ENCODE measurements around the gene TYMP. TPM values are rescaled to one million over a fixed set of nuclear protein-coding genes. Genes with fewer than 3 reads are reported as not detected.

Gene TYMP
- total and polyA plus RNA-seq, 4 donors = 6.3 to 22.1 (median 14.6) TPM

DNA sequence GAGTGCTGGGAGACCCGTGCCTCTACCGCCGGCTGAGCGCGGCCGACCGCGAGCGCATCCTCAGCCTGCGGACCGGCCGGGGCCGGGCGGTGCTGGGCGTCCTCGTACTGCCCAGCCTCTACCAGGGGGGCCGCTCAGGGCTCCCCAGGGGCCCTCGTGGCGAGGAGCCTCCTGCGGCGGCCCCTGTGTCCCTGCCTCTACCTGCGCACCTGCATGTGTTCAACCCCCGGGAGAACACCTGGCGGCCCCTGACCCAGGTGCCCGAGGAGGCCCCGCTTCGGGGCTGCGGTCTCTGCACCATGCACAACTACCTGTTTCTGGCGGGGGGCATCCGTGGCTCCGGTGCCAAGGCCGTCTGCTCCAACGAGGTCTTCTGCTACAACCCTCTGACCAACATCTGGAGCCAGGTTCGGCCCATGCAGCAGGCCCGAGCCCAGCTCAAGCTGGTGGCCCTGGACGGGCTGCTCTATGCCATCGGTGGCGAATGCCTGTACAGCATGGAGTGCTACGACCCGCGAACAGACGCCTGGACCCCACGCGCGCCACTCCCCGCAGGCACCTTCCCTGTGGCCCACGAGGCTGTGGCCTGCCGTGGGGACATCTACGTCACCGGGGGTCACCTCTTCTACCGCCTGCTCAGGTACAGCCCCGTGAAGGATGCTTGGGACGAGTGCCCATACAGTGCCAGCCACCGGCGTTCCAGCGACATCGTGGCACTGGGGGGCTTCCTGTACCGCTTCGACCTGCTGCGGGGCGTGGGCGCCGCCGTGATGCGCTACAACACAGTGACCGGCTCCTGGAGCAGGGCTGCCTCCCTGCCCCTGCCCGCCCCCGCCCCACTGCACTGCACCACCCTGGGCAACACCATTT is 19.3 kb upstream of the TYMP start:
- WGBS (ENCODE audit: insufficient coverage) = 61% methylated on average over 66 of the region's 68 CpGs
- no peak overlapping the region for H3K4me3 ChIP-seq (ENCODE audit: low read depth, low read length)
- H3K27me3 ChIP-seq (ENCODE audit: control insufficient read depth, insufficient read depth, low read length) = peaks cover 53% of the 10 kb centered on the region

DNA sequence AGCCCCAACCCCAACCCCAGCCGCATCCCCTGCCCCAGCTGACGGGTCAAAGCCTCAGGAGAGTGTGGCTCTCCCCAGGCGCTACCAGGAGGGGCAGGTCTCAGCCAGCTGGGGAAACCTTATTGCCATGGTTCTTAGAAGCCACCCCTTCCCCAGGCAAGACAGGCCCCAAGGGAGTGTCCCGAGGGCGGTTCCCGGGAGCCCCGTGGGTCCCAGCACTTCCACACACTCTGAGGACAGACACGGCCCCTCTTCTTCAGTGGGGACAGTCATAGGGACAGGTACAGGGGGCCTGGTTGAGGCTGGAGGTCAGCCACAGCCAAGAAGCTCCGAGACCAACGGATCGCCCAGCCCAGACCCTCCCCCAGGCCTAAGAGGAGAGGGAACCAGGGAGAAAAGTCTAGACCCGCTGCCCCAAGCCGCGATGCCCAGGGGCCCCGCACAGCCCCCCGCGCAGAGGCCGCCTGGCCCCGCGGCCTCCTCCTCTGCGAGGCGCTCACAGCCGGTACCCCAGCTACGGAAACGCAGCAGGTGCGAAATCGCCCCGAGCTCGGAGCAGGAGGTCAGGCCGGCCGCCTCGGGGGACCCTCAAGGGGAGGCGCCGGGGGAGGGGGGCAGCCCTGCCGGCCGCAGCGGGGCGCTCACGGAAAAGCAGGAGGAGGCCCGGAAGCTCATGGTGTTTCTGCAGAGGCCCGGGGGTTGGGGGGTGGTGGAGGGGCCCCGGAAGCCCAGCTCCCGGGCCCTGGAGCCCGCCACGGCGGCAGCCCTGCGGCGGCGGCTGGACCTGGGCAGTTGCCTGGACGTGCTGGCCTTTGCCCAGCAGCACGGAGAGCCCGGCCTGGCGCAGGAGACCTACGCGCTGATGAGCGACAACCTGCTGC is 18.5 kb upstream of the TYMP start:
- DNase-seq (ENCODE audit: low read depth in 4 of 6, low spot score in 6 of 6) = peak in 1 of 6 donors; percentile 4
- Histone ChIP-seq H3K27ac (ENCODE audit: low read depth, low read length) (no peak overlapping the region), H3K4me3 (ENCODE audit: low read depth, low read length) (no peak overlapping the region), H3K9me3 (ENCODE audit: control insufficient read depth, insufficient read depth, low read length) (no peaks in the 10 kb centered on the region), H3K4me1 (ENCODE audit: control insufficient read depth, insufficient read depth, low read length) (peaks cover 11% of the 10 kb centered on the region), H3K27me3 (ENCODE audit: control insufficient read depth, insufficient read depth, low read length) (peaks cover 58% of the 10 kb centered on the region), H3K36me3 (ENCODE audit: control insufficient read depth, insufficient read depth, low read length) (no peaks in the 10 kb centered on the region)
- WGBS (ENCODE audit: insufficient coverage) = 4% methylated on average over 52 of the region's 56 CpGs

More for the DNA sequence above, 19.3 kb upstream of the TYMP start:
- Histone ChIP-seq H3K36me3 (ENCODE audit: control insufficient read depth, insufficient read depth, low read length) (no peaks in the 10 kb centered on the region), H3K4me1 (ENCODE audit: control insufficient read depth, insufficient read depth, low read length) (peaks cover 5% of the 10 kb centered on the region), H3K27ac (ENCODE audit: low read depth, low read length) (no peak overlapping the region), H3K9me3 (ENCODE audit: control insufficient read depth, insufficient read depth, low read length) (no peaks in the 10 kb centered on the region)
- no peak for DNase-seq (ENCODE audit: low read depth in 4 of 6, low spot score in 6 of 6)

GRCh38 chr22:50547263-50547985 is 17.6 kb upstream of the TYMP start:
- Histone ChIP-seq H3K36me3 (ENCODE audit: control insufficient read depth, insufficient read depth, low read length) (no peaks in the 10 kb centered on the region), H3K27ac (ENCODE audit: low read depth, low read length) (no peak overlapping the region), H3K9me3 (ENCODE audit: control insufficient read depth, insufficient read depth, low read length) (no peaks in the 10 kb centered on the region), H3K27me3 (ENCODE audit: control insufficient read depth, insufficient read depth, low read length) (peaks cover 62% of the 10 kb centered on the region), H3K4me3 (ENCODE audit: low read depth, low read length) (no peak overlapping the region), H3K4me1 (ENCODE audit: control insufficient read depth, insufficient read depth, low read length) (peaks cover 11% of the 10 kb centered on the region)
- no peak for DNase-seq (ENCODE audit: low read depth in 4 of 6, low spot score in 6 of 6)
- WGBS (ENCODE audit: insufficient coverage) = 14% methylated on average over 35 of the region's 35 CpGs

GRCh38 chr22:50546326-50547262 is 16.8 kb upstream of the TYMP start:
- Histone ChIP-seq H3K9me3 (ENCODE audit: control insufficient read depth, insufficient read depth, low read length) (no peaks in the 10 kb centered on the region), H3K36me3 (ENCODE audit: control insufficient read depth, insufficient read depth, low read length) (no peaks in the 10 kb centered on the region), H3K27me3 (ENCODE audit: control insufficient read depth, insufficient read depth, low read length) (peaks cover 64% of the 10 kb centered on the region), H3K27ac (ENCODE audit: low read depth, low read length) (no peak overlapping the region), H3K4me3 (ENCODE audit: low read depth, low read length) (no peak overlapping the region), H3K4me1 (ENCODE audit: control insufficient read depth, insufficient read depth, low read length) (peaks cover 11% of the 10 kb centered on the region)
- no peak for DNase-seq (ENCODE audit: low read depth in 4 of 6, low spot score in 6 of 6)
- 49% methylated on average over 74 of the region's 78 CpGs for WGBS (ENCODE audit: insufficient coverage)

- no peak within 1 kb of the TSS for H3K4me3 ChIP-seq (ENCODE audit: low read depth, low read length)
- no peak for DNase-seq (ENCODE audit: low read depth in 4 of 6, low spot score in 6 of 6)
- 76% methylated on average over 9 of the region's 10 CpGs for WGBS (ENCODE audit: insufficient coverage)
- H3K27ac ChIP-seq (ENCODE audit: low read depth, low read length) = no peak within 1 kb of the TSS
- H3K36me3 ChIP-seq (ENCODE audit: control insufficient read depth, insufficient read depth, low read length) = no peaks in the 10 kb centered on the region
- H3K4me1 ChIP-seq (ENCODE audit: control insufficient read depth, insufficient read depth, low read length) = peaks cover 11% of the 10 kb centered on the region
- H3K27me3 ChIP-seq (ENCODE audit: control insufficient read depth, insufficient read depth, low read length) = peaks cover 64% of the 10 kb centered on the region
- H3K9me3 ChIP-seq (ENCODE audit: control insufficient read depth, insufficient read depth, low read length) = no peaks in the 10 kb centered on the region
Observed at GRCh38 chr22:50545522-50546325, 15.9 kb upstream of the TYMP start, which contains the start of gene KLHDC7B. TSS of gene KLHDC7B (plus strand) at chr22:50545899. CDS start at chr22:50546244, 345 bp downstream.

GRCh38 chr22:50544746-50545253 is 15.0 kb upstream of the TYMP start:
- 88% methylated on average over 5 of the region's 5 CpGs for WGBS (ENCODE audit: insufficient coverage)
- Histone ChIP-seq H3K27ac (ENCODE audit: low read depth, low read length) (no peak overlapping the region), H3K4me1 (ENCODE audit: control insufficient read depth, insufficient read depth, low read length) (peaks cover 11% of the 10 kb centered on the region), H3K4me3 (ENCODE audit: low read depth, low read length) (no peak overlapping the region), H3K27me3 (ENCODE audit: control insufficient read depth, insufficient read depth, low read length) (peaks cover 63% of the 10 kb centered on the region), H3K36me3 (ENCODE audit: control insufficient read depth, insufficient read depth, low read length) (no peaks in the 10 kb centered on the region), H3K9me3 (ENCODE audit: control insufficient read depth, insufficient read depth, low read length) (no peaks in the 10 kb centered on the region)
- no peak for DNase-seq (ENCODE audit: low read depth in 4 of 6, low spot score in 6 of 6)

DNA sequence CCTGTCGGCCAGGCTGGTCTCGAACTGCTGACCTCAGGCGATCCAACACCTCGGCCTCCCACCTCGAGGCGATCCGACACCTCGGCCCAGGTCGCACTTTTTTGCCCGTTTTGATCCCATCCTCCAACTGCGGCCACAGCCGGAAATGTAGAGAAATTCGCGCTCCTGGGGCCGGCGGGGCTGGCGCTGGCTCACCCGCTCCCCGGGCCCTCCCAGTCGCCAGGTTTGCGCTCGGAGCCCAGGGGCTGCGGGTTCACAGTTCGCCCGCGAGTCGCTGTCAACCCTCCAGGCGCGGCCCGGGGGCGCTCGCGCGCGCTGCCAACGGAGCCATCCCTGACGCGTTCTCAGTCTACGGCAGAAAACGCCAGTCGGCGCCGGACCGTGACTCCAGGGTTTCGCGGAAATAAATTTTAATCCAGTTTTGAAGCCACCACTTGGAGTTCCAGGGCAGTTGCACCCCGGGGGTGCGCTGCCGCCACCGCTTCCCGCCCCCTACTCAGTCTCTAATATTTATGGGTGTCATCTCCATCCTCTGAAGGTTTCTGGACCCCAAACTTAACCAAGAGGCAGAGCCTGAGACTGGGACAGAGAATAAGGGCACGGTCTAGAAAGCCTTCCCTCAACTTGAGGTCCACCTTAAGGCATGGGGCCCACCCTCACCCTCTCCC is 14.4 kb upstream of the TYMP start:
- 4% methylated on average over 51 of the region's 52 CpGs for WGBS (ENCODE audit: insufficient coverage)
- H3K9me3 ChIP-seq (ENCODE audit: control insufficient read depth, insufficient read depth, low read length) = no peaks in the 10 kb centered on the region
- H3K4me1 ChIP-seq (ENCODE audit: control insufficient read depth, insufficient read depth, low read length) = peaks cover 11% of the 10 kb centered on the region
- no peak overlapping the region for H3K4me3 ChIP-seq (ENCODE audit: low read depth, low read length)
- H3K36me3 ChIP-seq (ENCODE audit: control insufficient read depth, insufficient read depth, low read length) = no peaks in the 10 kb centered on the region
- H3K27ac ChIP-seq (ENCODE audit: low read depth, low read length) = no peak overlapping the region
- DNase-seq (ENCODE audit: low read depth in 4 of 6, low spot score in 6 of 6) = peak in 2 of 6 donors; percentile 71 to 77
- peaks cover 57% of the 10 kb centered on the region for H3K27me3 ChIP-seq (ENCODE audit: control insufficient read depth, insufficient read depth, low read length)

Measured in spinal cord (tissue), 10 donors.